ENCODE data around the gene LBHD1. TPM values are rescaled to one million over a fixed set of nuclear protein-coding genes. Genes with fewer than 3 reads are reported as not detected.
"Not testable (repeated sequence)": the region's sequence is repeated elsewhere in the genome, so short reads cannot be mapped to it uniquely, and the experiment has no call there.

Gene LBHD1
- total and polyA plus RNA-seq, 7 donors = 2.0 to 12.9 (median 3.9) TPM

GRCh38 chr11:62707277-62707861, 35.3 kb upstream of the LBHD1 start, which contains the start of the genes BSCL2 and GNG3:
BSCL2 (minus strand) TSS chr11:62707424; CDS start chr11:62707195, 229 bp downstream.
GNG3 (plus strand) TSS chr11:62707676; CDS start chr11:62708296, 620 bp downstream.
- intact Hi-C loops (cut with DNase I) = loop anchor here (5.0 kb wide), 3 partner anchors 40 to 95 kb away; partner anchors contain the start of genes C11orf98, CSKMT, EML3 and INTS5
- H3K27me3 ChIP-seq = no peaks in the 10 kb centered on the region
- peaks cover 0 to 40% (median 36%) of the 10 kb centered on the region in 4 donors for H3K4me1 ChIP-seq
- H3K4me3 ChIP-seq = peak within 1 kb of the TSS; percentile 49 to 73 (median 62)
- no peak for TF ChIP-seq EP300 (IDR thresholded peaks at IDR 0.05)
- no peak for TF ChIP-seq POLR2A (IDR thresholded peaks at IDR 0.05)
- TF ChIP-seq, protein P1, sequence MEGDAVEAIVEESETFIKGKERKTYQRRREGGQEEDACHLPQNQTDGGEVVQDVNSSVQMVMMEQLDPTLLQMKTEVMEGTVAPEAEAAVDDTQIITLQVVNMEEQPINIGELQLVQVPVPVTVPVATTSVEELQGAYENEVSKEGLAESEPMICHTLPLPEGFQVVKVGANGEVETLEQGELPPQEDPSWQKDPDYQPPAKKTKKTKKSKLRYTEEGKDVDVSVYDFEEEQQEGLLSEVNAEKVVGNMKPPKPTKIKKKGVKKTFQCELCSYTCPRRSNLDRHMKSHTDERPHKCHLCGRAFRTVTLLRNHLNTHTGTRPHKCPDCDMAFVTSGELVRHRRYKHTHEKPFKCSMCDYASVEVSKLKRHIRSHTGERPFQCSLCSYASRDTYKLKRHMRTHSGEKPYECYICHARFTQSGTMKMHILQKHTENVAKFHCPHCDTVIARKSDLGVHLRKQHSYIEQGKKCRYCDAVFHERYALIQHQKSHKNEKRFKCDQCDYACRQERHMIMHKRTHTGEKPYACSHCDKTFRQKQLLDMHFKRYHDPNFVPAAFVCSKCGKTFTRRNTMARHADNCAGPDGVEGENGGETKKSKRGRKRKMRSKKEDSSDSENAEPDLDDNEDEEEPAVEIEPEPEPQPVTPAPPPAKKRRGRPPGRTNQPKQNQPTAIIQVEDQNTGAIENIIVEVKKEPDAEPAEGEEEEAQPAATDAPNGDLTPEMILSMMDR (IDR thresholded peaks at IDR 0.05) = no peak
- no peak for TF ChIP-seq POLR2AphosphoS5 (IDR thresholded peaks at IDR 0.05)
- H3K36me3 ChIP-seq = peaks cover 0 to 21% (median 8%) of the 10 kb centered on the region in 4 donors
- WGBS, 2 donors = 83 to 86% methylated on average over 10 of the region's 10 CpGs
- H3K9me3 ChIP-seq = no peaks in the 10 kb centered on the region
- DNase-seq = no peak
- H3K27ac ChIP-seq = peak within 1 kb of the TSS; percentile 88 to 94 (median 92)

DNA sequence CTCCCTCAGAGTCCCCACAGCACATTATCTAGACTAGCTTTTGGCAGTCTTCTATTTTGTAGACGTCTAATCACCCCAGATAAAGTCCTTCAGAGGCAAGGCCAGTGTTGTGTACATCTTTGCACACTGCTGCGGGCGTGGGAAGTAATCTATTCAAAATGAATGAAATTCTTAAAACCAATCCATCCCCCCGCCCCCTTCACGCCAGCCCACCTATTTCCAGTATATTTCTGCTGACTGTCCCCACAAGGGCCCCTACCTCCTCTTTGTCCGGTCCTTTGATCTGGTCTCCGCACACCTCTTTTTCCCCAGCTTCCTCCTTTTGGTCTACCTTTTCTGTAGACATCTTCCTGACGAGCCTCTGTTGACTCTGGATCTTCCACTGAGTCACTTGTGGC, 34.8 kb upstream of the LBHD1 start:
- TF ChIP-seq POLR2AphosphoS5 (IDR thresholded peaks at IDR 0.05) (no peak), EP300 (IDR thresholded peaks at IDR 0.05) (no peak), POLR2A (IDR thresholded peaks at IDR 0.05) (no peak)
- TF ChIP-seq, protein P1 (IDR thresholded peaks at IDR 0.05) = no peak
- Histone ChIP-seq H3K36me3 (peaks cover 0 to 19% (median 6%) of the 10 kb centered on the region in 4 donors), H3K4me1 (peaks cover 0 to 40% (median 36%) of the 10 kb centered on the region in 4 donors), H3K4me3 (peak overlapping the region; percentile 49 to 73 (median 62)), H3K27ac (peak overlapping the region; percentile 81 to 88 (median 86)), H3K9me3 (no peaks in the 10 kb centered on the region), H3K27me3 (no peaks in the 10 kb centered on the region)
- DNase-seq = peak; percentile 61
- intact Hi-C loops (cut with DNase I) = loop anchor here (5.0 kb wide), 3 partner anchors 40 to 95 kb away; partner anchors contain the start of genes C11orf98, CSKMT, EML3 and INTS5
- WGBS, 2 donors = 77 to 85% methylated on average over 8 of the region's 8 CpGs

DNA sequence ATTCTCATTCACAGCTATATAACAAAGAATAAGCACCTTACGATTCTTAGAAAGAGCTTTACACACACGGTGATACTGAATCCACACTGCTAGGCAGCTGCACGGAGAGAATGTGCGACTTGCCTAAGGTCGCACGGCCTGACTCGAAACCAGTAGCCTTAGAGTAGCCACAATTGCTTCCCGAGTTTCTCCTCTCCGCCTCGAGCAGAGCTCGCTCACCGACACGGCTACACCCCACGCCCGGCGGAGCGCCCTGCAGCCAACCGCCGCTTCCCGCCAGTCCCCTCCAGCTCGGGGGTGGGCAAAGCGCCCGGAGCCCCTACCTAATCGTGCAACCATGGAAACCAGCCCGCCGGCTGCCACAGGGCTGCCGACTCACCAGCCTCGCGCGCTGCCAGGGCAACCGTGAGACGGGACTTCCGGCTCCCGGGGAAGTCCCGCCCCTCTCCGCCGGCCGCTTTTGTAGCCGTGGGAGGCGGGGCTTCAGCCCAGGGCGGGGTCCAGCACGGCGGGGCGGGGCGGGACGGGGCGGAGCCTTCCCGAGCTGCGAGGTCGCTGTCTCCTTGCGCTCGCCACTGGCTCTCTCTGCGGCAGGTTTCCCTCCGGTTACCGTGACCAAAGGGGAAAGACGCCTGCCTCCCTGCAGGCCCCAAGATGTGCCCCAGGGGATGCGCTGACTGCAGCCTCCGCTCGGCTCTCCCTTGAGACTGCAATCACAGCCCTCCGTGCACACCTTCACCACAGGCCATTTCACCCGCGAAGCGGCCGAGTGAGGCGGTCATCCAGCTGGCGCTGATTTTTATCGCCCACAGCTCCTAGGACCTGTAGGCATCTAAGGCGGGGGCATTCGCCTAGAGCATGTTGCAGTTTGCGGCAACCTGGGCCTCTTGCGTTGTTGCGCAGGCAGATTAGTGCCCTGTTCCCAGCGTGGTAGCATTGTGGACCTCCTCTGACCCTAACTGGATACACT, 34.1 kb upstream of the LBHD1 start:
- Histone ChIP-seq H3K9me3 (no peaks in the 10 kb centered on the region), H3K4me1 (peaks cover 0 to 40% (median 36%) of the 10 kb centered on the region in 4 donors), H3K4me3 (peak overlapping the region; percentile 49 to 73 (median 62)), H3K27me3 (no peaks in the 10 kb centered on the region), H3K36me3 (peaks cover 0 to 19% (median 3%) of the 10 kb centered on the region in 4 donors), H3K27ac (peak overlapping the region; percentile 81 to 88 (median 86))
- WGBS, 2 donors = 3 to 7% methylated on average over 73 of the region's 73 CpGs
- peak; percentile 97 for DNase-seq
- intact Hi-C loops (cut with DNase I) = loop anchor here (5.0 kb wide), 3 partner anchors 39 to 94 kb away; partner anchors contain the start of genes C11orf98, CSKMT, EML3 and INTS5
- TF ChIP-seq, protein P1 (IDR thresholded peaks at IDR 0.05) = no peak
- TF ChIP-seq POLR2AphosphoS5 (IDR thresholded peaks at IDR 0.05) (peak; percentile 53 to 91 (median 77)), POLR2A (IDR thresholded peaks at IDR 0.05) (peak; percentile 48 to 60), EP300 (IDR thresholded peaks at IDR 0.05) (peak in 1 of 4 donors; percentile 6)

DNA sequence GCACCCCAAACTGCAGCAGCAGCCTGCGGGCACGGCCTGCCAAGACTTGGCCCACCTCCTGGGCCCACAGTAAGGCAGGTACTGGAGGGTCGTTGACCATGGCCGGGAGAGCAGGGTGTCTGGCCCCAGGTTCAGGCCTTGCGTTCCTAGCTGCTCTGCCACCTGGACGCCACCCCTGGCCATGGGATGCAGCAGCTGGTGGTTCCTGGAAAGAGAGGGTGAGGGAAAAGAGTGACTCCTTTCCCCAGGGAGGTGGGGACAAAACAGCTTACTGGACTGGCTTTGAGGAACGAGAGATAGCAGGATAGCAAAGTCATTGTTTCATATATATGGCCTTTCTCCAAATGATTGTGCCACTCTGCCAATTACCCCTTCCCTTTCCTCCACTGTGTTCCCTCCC, 33.3 kb upstream of the LBHD1 start:
- intact Hi-C loops (cut with DNase I) = loop anchor here (5.0 kb wide), 3 partner anchors 38 to 93 kb away; partner anchors contain the start of genes C11orf98, CSKMT, EML3 and INTS5
- Histone ChIP-seq H3K4me3 (peak overlapping the region in 3 of 4 donors; percentile 49 to 73 (median 66)), H3K36me3 (peaks cover 0 to 19% (median 0%) of the 10 kb centered on the region in 4 donors), H3K27ac (peak overlapping the region; percentile 81 to 88 (median 86)), H3K27me3 (no peaks in the 10 kb centered on the region), H3K9me3 (no peaks in the 10 kb centered on the region), H3K4me1 (peaks cover 0 to 37% (median 33%) of the 10 kb centered on the region in 4 donors)
- no peak for TF ChIP-seq POLR2AphosphoS5 (IDR thresholded peaks at IDR 0.05)
- no peak for TF ChIP-seq EP300 (IDR thresholded peaks at IDR 0.05)
- TF ChIP-seq, protein P1 (IDR thresholded peaks at IDR 0.05) = no peak
- no peak for TF ChIP-seq POLR2A (IDR thresholded peaks at IDR 0.05)
- DNase-seq = no peak
- WGBS, 2 donors = 24 to 64% methylated on average over 7 of the region's 7 CpGs

GRCh38 chr11:62703921-62704320, 31.9 kb upstream of the LBHD1 start:
- DNase-seq; H3K27ac ChIP-seq; H3K9me3 ChIP-seq; intact Hi-C loops (cut with DNase I); H3K27me3 ChIP-seq; H3K4me3 ChIP-seq: not testable (repeated sequence)
- Histone ChIP-seq H3K36me3 (peaks cover 0 to 20% (median 0%) of the 10 kb centered on the region in 4 donors), H3K4me1 (peaks cover 0 to 31% (median 26%) of the 10 kb centered on the region in 4 donors)
- WGBS, 2 donors = 84 to 93% methylated on average over 4 of the region's 4 CpGs

All from sigmoid colon (tissue), 7 donors.